Measurements from ENCODE around the gene E2F3.

Gene E2F3

DNA sequence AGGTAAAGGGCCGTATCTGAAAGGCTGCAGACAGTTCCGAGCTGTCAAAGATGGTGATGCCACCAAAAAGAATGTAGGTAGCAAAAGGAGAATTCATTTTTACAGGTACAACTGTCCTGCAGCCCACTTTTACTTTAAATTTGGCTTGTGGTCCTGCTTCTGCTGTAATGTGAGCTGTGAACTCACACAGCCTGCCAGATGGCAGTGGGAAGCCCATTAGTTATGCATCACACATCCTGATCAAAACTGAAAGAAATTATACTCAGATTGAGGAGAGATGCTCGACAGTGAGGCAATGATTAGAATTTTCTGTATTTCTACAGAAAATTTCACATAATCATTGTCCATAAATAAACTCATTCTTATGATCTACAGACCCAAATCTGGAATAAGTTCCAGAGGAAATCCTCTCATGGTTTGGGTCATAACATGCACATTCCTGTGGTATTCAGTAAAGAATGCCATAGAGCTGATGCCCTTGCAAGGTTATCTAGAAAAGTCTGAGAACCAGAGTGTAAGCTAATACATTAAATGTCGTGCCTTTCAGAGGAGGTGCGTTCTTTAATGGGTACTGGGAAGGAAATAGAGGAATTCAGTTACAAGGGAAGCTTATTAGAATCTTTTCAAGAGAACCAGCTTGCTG is 23.9 kb upstream of the E2F3 start:
- Mint-ChIP-seq H3K27ac (peak overlapping the region; percentile 24), H3K4me1 (ENCODE audit: low read depth) (peaks cover 16% of the 10 kb centered on the region), H3K9me3 (peaks cover 8% of the 10 kb centered on the region), H3K4me3 (no peak overlapping the region), H3K27me3 (ENCODE audit: low read depth) (no peaks in the 10 kb centered on the region), H3K36me3 (ENCODE audit: low read depth) (no peaks in the 10 kb centered on the region)

- no peaks in the 10 kb centered on the region for H3K27me3 Mint-ChIP-seq (ENCODE audit: low read depth)
- H3K4me3 Mint-ChIP-seq: no peak overlapping the region
- no peaks in the 10 kb centered on the region for H3K36me3 Mint-ChIP-seq (ENCODE audit: low read depth)
- peaks cover 16% of the 10 kb centered on the region for H3K4me1 Mint-ChIP-seq (ENCODE audit: low read depth)
- H3K9me3 Mint-ChIP-seq: peaks cover 8% of the 10 kb centered on the region
- no peak overlapping the region for H3K27ac Mint-ChIP-seq
These were observed 22.4 kb upstream of the E2F3 start for GRCh38 chr6:20379231-20379630.

DNA sequence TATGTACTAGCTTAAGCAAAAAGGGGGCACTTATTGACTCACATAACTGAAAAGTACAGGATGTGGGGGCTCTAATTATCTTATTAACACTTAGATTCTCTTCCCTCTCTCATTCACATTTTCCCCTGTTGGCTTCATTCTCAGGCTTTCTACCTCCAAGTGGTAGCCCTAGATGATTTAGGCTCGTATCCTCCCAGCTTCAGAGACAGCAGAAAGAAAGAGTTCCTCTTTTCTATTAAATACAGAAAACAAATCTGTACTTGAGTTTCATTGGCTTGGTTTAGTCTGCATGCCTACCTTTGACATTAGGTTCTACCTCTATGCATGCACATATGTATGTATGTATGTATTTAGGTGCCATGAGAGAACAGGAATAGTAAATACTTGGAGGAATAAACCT is 15.5 kb upstream of the E2F3 start:
- Mint-ChIP-seq H3K4me3 (no peak overlapping the region), H3K4me1 (ENCODE audit: low read depth) (peaks cover 5% of the 10 kb centered on the region), H3K9me3 (peaks cover 3% of the 10 kb centered on the region), H3K27ac (no peak overlapping the region), H3K27me3 (ENCODE audit: low read depth) (peaks cover 13% of the 10 kb centered on the region), H3K36me3 (ENCODE audit: low read depth) (no peaks in the 10 kb centered on the region)

- Mint-ChIP-seq H3K27ac (no peak overlapping the region), H3K9me3 (no peaks in the 10 kb centered on the region), H3K27me3 (ENCODE audit: low read depth) (peaks cover 13% of the 10 kb centered on the region), H3K4me1 (ENCODE audit: low read depth) (peaks cover 2% of the 10 kb centered on the region), H3K4me3 (no peak overlapping the region), H3K36me3 (ENCODE audit: low read depth) (no peaks in the 10 kb centered on the region)
These were observed 12.6 kb upstream of the E2F3 start for GRCh38 chr6:20389066-20389465.

GRCh38 chr6:20393297-20393696 is 8.4 kb upstream of the E2F3 start:
- H3K9me3 Mint-ChIP-seq: no peaks in the 10 kb centered on the region
- no peaks in the 10 kb centered on the region for H3K36me3 Mint-ChIP-seq (ENCODE audit: low read depth)
- no peak overlapping the region for H3K27ac Mint-ChIP-seq
- no peak overlapping the region for H3K4me3 Mint-ChIP-seq
- H3K4me1 Mint-ChIP-seq (ENCODE audit: low read depth): peaks cover 1% of the 10 kb centered on the region
- H3K27me3 Mint-ChIP-seq (ENCODE audit: low read depth): peaks cover 8% of the 10 kb centered on the region

- H3K36me3 Mint-ChIP-seq (ENCODE audit: low read depth): peaks cover 10% of the 10 kb centered on the region
- H3K27ac Mint-ChIP-seq: peak overlapping the region; percentile 17
- H3K27me3 Mint-ChIP-seq (ENCODE audit: low read depth): peaks cover 3% of the 10 kb centered on the region
- peaks cover 32% of the 10 kb centered on the region for H3K4me1 Mint-ChIP-seq (ENCODE audit: low read depth)
- H3K9me3 Mint-ChIP-seq: no peaks in the 10 kb centered on the region
- H3K4me3 Mint-ChIP-seq: no peak overlapping the region
These were observed 2.2 kb upstream of the E2F3 start for GRCh38 chr6:20399518-20399917.

DNA sequence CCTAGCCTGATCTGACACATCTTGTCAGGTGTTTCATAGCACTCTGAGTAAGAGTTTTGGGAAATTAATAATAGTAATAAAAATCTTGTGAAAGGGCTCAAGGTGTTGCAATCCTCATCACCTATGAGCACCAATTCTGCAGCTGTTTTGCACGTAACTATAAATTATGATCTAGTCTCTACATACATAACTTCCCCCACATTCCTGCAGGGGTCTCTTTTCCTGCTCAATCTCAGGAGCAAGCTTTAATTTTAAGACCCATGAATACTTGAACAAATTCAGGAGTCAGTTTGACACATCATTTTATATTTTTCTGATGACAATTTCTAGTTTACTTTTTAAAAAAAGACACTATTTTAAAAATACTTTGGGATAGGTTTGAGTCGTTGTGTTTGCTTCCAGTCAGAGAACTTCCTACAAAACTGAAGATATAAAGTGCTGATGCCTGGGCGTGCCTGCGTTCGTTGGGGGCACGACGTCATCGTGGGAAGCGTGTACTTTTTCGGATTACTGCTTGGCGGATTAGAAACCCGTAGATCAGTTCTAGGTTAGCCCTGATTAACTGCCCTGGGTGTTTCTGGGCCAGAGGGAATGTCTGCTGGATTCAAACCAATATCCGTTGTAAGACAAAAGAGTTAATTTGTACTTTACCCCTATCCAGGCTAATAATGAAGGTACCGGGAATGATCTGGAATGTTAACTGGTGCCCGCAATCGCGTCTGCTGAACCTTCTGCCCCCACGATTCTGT is 1.0 kb upstream of the E2F3 start:
- Mint-ChIP-seq H3K4me1 (ENCODE audit: low read depth) (peaks cover 39% of the 10 kb centered on the region), H3K27ac (peak overlapping the region; percentile 93)

DNA sequence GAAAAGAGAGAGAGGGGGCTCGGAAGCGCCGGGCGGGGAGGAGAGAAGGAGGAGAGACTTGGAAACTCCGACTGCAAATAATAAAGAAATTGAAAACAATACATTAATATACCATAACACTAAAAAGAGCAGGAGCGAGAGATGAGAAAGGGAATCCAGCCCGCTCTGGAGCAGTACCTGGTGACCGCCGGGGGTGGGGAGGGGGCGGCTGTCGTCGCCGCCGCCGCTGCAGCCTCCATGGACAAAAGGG is 338 bp downstream of the E2F3 start:
- peak overlapping the region; percentile 94 for H3K4me3 Mint-ChIP-seq
- peaks cover 50% of the 10 kb centered on the region for H3K4me1 Mint-ChIP-seq (ENCODE audit: low read depth)
- no peaks in the 10 kb centered on the region for H3K9me3 Mint-ChIP-seq
- H3K27me3 Mint-ChIP-seq (ENCODE audit: low read depth): peaks cover 1% of the 10 kb centered on the region
- H3K27ac Mint-ChIP-seq: peak overlapping the region; percentile 93
- H3K36me3 Mint-ChIP-seq (ENCODE audit: low read depth): peaks cover 18% of the 10 kb centered on the region

More for the DNA sequence above, 1.0 kb upstream of the E2F3 start:
- Mint-ChIP-seq H3K4me3 (peak overlapping the region; percentile 94), H3K36me3 (ENCODE audit: low read depth) (peaks cover 14% of the 10 kb centered on the region), H3K27me3 (ENCODE audit: low read depth) (peaks cover 3% of the 10 kb centered on the region), H3K9me3 (no peaks in the 10 kb centered on the region)

DNA sequence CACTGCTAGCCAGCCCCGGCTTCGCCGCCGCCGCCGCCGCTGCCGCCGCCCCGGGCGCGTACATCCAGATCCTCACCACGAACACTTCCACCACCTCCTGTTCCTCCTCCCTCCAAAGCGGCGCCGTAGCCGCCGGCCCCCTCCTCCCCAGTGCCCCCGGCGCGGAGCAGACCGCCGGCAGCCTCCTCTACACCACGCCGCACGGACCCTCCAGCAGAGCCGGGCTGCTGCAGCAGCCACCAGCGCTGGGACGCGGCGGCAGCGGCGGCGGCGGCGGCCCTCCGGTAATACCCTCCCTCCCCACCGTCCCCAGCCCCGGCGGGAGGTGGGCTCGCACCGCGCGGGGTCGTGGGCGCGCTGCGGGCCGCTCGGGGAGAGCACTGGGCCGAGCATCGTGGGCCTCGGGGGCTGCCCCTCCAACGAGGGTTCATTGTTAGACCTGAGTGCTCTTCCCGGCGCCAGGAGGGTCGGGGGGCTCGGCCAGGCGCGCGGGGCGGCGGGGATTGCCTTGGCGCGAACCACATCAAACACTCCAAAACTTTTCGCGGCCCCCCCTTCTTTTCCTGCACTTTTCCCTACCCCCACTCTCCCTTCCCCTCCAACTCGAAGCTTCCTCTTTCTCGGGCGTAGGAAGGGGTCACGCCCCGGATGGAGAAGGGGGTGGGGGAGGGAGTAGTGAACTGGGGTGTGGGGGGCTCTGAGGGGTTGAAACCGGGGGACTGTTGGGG is 827 bp downstream of the E2F3 start:
- peaks cover 22% of the 10 kb centered on the region for H3K36me3 Mint-ChIP-seq (ENCODE audit: low read depth)
- peaks cover 54% of the 10 kb centered on the region for H3K4me1 Mint-ChIP-seq (ENCODE audit: low read depth)
- peak overlapping the region; percentile 94 for H3K4me3 Mint-ChIP-seq
- H3K27me3 Mint-ChIP-seq (ENCODE audit: low read depth): no peaks in the 10 kb centered on the region
- H3K27ac Mint-ChIP-seq: peak overlapping the region; percentile 84
- no peaks in the 10 kb centered on the region for H3K9me3 Mint-ChIP-seq

DNA sequence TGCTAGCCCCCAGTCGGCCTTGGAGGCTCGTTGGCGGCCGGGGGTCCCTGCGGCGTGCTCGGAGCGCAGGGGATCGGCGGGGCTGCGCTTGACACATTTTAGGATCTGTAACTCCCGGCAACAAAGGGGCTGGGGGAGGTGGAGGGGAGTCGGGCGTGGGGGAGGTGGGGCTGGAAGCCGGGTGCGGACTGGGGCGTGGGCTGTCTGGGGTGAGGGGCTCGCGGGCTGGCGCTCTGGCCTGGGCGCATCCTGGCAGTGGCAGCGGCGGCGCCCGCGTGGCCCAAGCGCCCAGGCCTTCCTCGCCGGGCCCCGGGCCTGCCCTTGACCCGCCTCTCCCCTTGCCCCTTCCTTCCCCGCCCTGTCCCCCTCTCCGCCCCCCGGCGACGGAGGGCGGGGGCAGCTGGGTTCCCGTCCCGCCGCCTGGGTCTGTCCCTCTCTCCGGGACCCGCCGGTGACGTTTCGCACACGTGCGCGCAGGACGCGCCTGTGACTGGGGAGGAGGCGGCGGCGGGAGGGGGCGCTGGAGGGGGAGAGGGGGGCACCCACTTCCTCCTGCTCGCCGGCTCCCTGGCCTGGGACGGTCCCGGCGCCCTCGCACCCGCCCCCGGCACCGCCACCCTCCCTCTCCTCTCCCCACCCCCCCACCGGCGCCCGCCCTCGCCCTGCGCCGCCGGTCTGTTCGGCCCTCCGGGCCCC is 1.5 kb downstream of the E2F3 start:
- Mint-ChIP-seq H3K27me3 (ENCODE audit: low read depth) (no peaks in the 10 kb centered on the region), H3K4me1 (ENCODE audit: low read depth) (peaks cover 61% of the 10 kb centered on the region), H3K4me3 (peak overlapping the region; percentile 94), H3K27ac (peak overlapping the region; percentile 84), H3K36me3 (ENCODE audit: low read depth) (peaks cover 28% of the 10 kb centered on the region), H3K9me3 (no peaks in the 10 kb centered on the region)

GRCh38 chr6:20403766-20404640 is 2.3 kb downstream of the E2F3 start:
- Mint-ChIP-seq H3K36me3 (ENCODE audit: low read depth) (peaks cover 28% of the 10 kb centered on the region), H3K27me3 (ENCODE audit: low read depth) (no peaks in the 10 kb centered on the region), H3K4me3 (peak overlapping the region; percentile 98), H3K4me1 (ENCODE audit: low read depth) (peaks cover 61% of the 10 kb centered on the region), H3K9me3 (no peaks in the 10 kb centered on the region), H3K27ac (peak overlapping the region; percentile 98)

DNA sequence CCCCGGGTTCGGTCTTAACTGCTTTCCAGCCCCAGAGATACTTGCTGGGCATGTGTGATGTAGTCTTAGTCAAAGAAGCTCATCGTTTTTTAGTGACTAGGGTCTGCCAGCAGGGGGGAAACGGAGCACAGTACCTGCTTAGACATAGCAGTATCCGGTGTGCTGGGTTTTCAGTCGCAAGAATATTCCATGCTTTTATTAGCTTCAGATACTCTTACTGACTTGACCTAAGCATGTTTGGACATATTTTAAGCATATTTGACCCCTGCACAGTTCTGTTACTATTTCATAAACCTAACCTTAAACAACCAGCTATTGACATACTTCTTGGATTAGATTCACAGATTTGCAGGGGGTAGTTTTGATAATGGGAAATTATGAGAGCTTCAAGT is 3.0 kb downstream of the E2F3 start:
- Mint-ChIP-seq H3K9me3 (no peaks in the 10 kb centered on the region), H3K27ac (peak overlapping the region; percentile 98), H3K4me3 (peak overlapping the region; percentile 98), H3K4me1 (ENCODE audit: low read depth) (peaks cover 62% of the 10 kb centered on the region), H3K27me3 (ENCODE audit: low read depth) (no peaks in the 10 kb centered on the region), H3K36me3 (ENCODE audit: low read depth) (peaks cover 24% of the 10 kb centered on the region)

- Mint-ChIP-seq H3K9me3 (no peaks in the 10 kb centered on the region), H3K4me3 (peak overlapping the region; percentile 44), H3K36me3 (ENCODE audit: low read depth) (peaks cover 39% of the 10 kb centered on the region), H3K4me1 (ENCODE audit: low read depth) (peaks cover 76% of the 10 kb centered on the region), H3K27me3 (ENCODE audit: low read depth) (no peaks in the 10 kb centered on the region), H3K27ac (no peak overlapping the region)
These were observed 7.2 kb downstream of the E2F3 start for GRCh38 chr6:20408851-20409250.
